ENCODE results near the gene CHPF2. TPM values are rescaled to one million over a fixed set of nuclear protein-coding genes. Genes with fewer than 3 reads are reported as not detected.

The CHPF2 gene
- total RNA-seq, 1 experiment from 2014 or later, result 48.1 TPM

GRCh38 chr7:151244841-151245346 lies 12.6 kb downstream of the CHPF2 start:
- CTCF ChIA-PET, result interaction anchor here (1.0 to 2.6 kb wide), 3 partner anchors 12 to 76 kb away, joined by 3 to 14 read pairs (median 6); partner anchors contain the start of genes ABCF2 and CHPF2
- H3K27me3 Mint-ChIP-seq (ENCODE audit: unreplicated experiment), result peaks cover 65% of the 10 kb centered on the region
- TF ChIP-seq CTCF (IDR thresholded peaks at IDR 0.05; ENCODE audit: unreplicated experiment), result no peak
- peaks cover 18% of the 10 kb centered on the region for H3K36me3 Mint-ChIP-seq (ENCODE audit: insufficient read depth, unreplicated experiment)
- no peaks in the 10 kb centered on the region for H3K9me3 Mint-ChIP-seq (ENCODE audit: low read depth, unreplicated experiment)
- no TSS peak for BruUV-seq (replicated peaks)
- no peak overlapping the region for H3K4me3 Mint-ChIP-seq (ENCODE audit: low read depth, unreplicated experiment)
- peaks cover 19% of the 10 kb centered on the region for H3K4me1 Mint-ChIP-seq (ENCODE audit: low read depth, unreplicated experiment)
- no peak for DNase-seq
- intact Hi-C loops (cut with micrococcal nuclease; ENCODE audit: unreplicated experiment), result loop anchor here (5.0 kb wide), 2 partner anchors 57 to 123 kb away; no protein-coding TSS in a partner anchor
- no peak overlapping the region for H3K27ac Mint-ChIP-seq (ENCODE audit: unreplicated experiment)

- DNase-seq, result peak; percentile 55
- H3K4me3 Mint-ChIP-seq (ENCODE audit: low read depth, unreplicated experiment), result peak overlapping the region; percentile 25
- CTCF ChIA-PET, result no interaction called here
- no TSS peak for BruUV-seq (replicated peaks)
- TF ChIP-seq CTCF (IDR thresholded peaks at IDR 0.05; ENCODE audit: unreplicated experiment), result peak; percentile 74
- H3K27me3 Mint-ChIP-seq (ENCODE audit: unreplicated experiment), result peaks cover 71% of the 10 kb centered on the region
- peaks cover 18% of the 10 kb centered on the region for H3K36me3 Mint-ChIP-seq (ENCODE audit: insufficient read depth, unreplicated experiment)
- H3K9me3 Mint-ChIP-seq (ENCODE audit: low read depth, unreplicated experiment), result no peaks in the 10 kb centered on the region
- intact Hi-C loops (cut with micrococcal nuclease; ENCODE audit: unreplicated experiment), result loop anchor here (5.0 kb wide), 1 partner anchor 57 kb away; no protein-coding TSS in a partner anchor
- no peak overlapping the region for H3K27ac Mint-ChIP-seq (ENCODE audit: unreplicated experiment)
- peaks cover 24% of the 10 kb centered on the region for H3K4me1 Mint-ChIP-seq (ENCODE audit: low read depth, unreplicated experiment)
These were observed 13.2 kb downstream of the CHPF2 start for GRCh38 chr7:151245360-151246101.

- Mint-ChIP-seq H3K9me3 (ENCODE audit: low read depth, unreplicated experiment) (no peaks in the 10 kb centered on the region), H3K4me1 (ENCODE audit: low read depth, unreplicated experiment) (peaks cover 28% of the 10 kb centered on the region), H3K27me3 (ENCODE audit: unreplicated experiment) (peaks cover 78% of the 10 kb centered on the region), H3K4me3 (ENCODE audit: low read depth, unreplicated experiment) (peak overlapping the region; percentile 25), H3K27ac (ENCODE audit: unreplicated experiment) (no peak overlapping the region), H3K36me3 (ENCODE audit: insufficient read depth, unreplicated experiment) (peaks cover 23% of the 10 kb centered on the region)
- DNase-seq, result no peak
- no peak for TF ChIP-seq CTCF (IDR thresholded peaks at IDR 0.05; ENCODE audit: unreplicated experiment)
- BruUV-seq (replicated peaks), result no TSS peak
- intact Hi-C loops (cut with micrococcal nuclease; ENCODE audit: unreplicated experiment), result loop anchor here (5.0 kb wide), 1 partner anchor 56 kb away; no protein-coding TSS in a partner anchor
- CTCF ChIA-PET, result no interaction called here
These were observed 14.0 kb downstream of the CHPF2 start for GRCh38 chr7:151246102-151246850.

GRCh38 chr7:151246851-151247580 lies 14.7 kb downstream of the CHPF2 start:
- TF ChIP-seq CTCF (IDR thresholded peaks at IDR 0.05; ENCODE audit: unreplicated experiment), result no peak
- no peak for DNase-seq
- CTCF ChIA-PET, result no interaction called here
- BruUV-seq (replicated peaks), result no TSS peak
- Mint-ChIP-seq H3K27me3 (ENCODE audit: unreplicated experiment) (peaks cover 86% of the 10 kb centered on the region), H3K27ac (ENCODE audit: unreplicated experiment) (no peak overlapping the region), H3K4me1 (ENCODE audit: low read depth, unreplicated experiment) (peaks cover 28% of the 10 kb centered on the region), H3K36me3 (ENCODE audit: insufficient read depth, unreplicated experiment) (peaks cover 22% of the 10 kb centered on the region), H3K4me3 (ENCODE audit: low read depth, unreplicated experiment) (no peak overlapping the region), H3K9me3 (ENCODE audit: low read depth, unreplicated experiment) (no peaks in the 10 kb centered on the region)
- intact Hi-C loops (cut with micrococcal nuclease; ENCODE audit: unreplicated experiment), result loop anchor here (5.0 kb wide), 1 partner anchor 55 kb away; no protein-coding TSS in a partner anchor
